ENCODE data around the gene XBP1. TPM values are rescaled to one million over a fixed set of nuclear protein-coding genes. Genes with fewer than 3 reads are reported as not detected.

The XBP1 gene
- total and polyA plus RNA-seq, 2 of the 13 experiments (the other 11 are each of a cell fraction or from before 2014, with no cell fraction given): 416 to 427 TPM

GRCh38 chr22:28829358-28830181, 29.2 kb upstream of the XBP1 start (continued):
- TF ChIP-seq ZNF788 (CRISPR knock-in tag; IDR thresholded peaks at IDR 0.05; ENCODE audit: borderline replicate concordance) (peak; percentile 43; the same call in 1 of the 2 replicates), ZNF275 (CRISPR knock-in tag; IDR thresholded peaks at IDR 0.05; ENCODE audit: borderline replicate concordance) (no peak; the same call in 1 of the 2 replicates), MXD4 (CRISPR knock-in tag; IDR thresholded peaks at IDR 0.05) (peak; percentile 72; the same call in 1 of the 2 replicates), TCF12 (IDR thresholded peaks at IDR 0.05) (no peak), TCF12 (CRISPR knock-in tag; IDR thresholded peaks at IDR 0.05) (no peak), DRAP1 (CRISPR knock-in tag; IDR thresholded peaks at IDR 0.05) (0 out of 2 replicates have a peak, but pooled peaks have one; percentile 34), EP300 (IDR thresholded peaks at IDR 0.05; ENCODE audit: low read depth in 2 of 2, low read length in 2 of 2) (peak; percentile 35 to 57; a peak in 3 of 4 replicates), EP300 (CRISPR knock-in tag; IDR thresholded peaks at IDR 0.05; ENCODE audit: borderline replicate concordance) (no peak), AGO1 (IDR thresholded peaks at IDR 0.05; ENCODE audit: low read depth, low read length, poor library complexity, severe bottlenecking) (no peak), ZNF282 (IDR thresholded peaks at IDR 0.05; ENCODE audit: partially characterized antibody) (no peak), CHCHD3 (CRISPR knock-in tag; IDR thresholded peaks at IDR 0.05) (no peak), KDM5A (IDR thresholded peaks at IDR 0.05; ENCODE audit: borderline replicate concordance, low read length) (peak; percentile 91), ZBTB49 (CRISPR knock-in tag; IDR thresholded peaks at IDR 0.05; ENCODE audit: borderline replicate concordance) (no peak), ZNF580 (CRISPR knock-in tag; IDR thresholded peaks at IDR 0.05; ENCODE audit: borderline replicate concordance, low read depth) (0 out of 2 replicates have a peak, but pooled peaks have one; percentile 75), HNF4A (CRISPR knock-in tag; IDR thresholded peaks at IDR 0.05) (peak; percentile 77), ZNF34 (CRISPR knock-in tag; IDR thresholded peaks at IDR 0.05; ENCODE audit: borderline replicate concordance) (no peak), POGK (CRISPR knock-in tag; conservative IDR thresholded peaks at IDR 0.05) (no peak), SALL2 (CRISPR knock-in tag; IDR thresholded peaks at IDR 0.05) (no peak), KMT2A (CRISPR knock-in tag; IDR thresholded peaks at IDR 0.05) (peak; percentile 35; the same call in 1 of the 2 replicates), PAF1 (CRISPR knock-in tag; IDR thresholded peaks at IDR 0.05) (no peak)

All from HepG2 (cell line).